Activated T-cell treated with anti-CD3 and anti-CD28 coated beads, Interleukin-2, amount 50 U/mL, for 24 hours (primary cell): Measurements from ENCODE around the gene ALDOC.
"Not testable (repeated sequence)": the region's sequence is repeated elsewhere in the genome, so short reads cannot be mapped to it uniquely, and the experiment has no call there.

Experiments used
- DNase-seq: peaks from one replicate; pipeline ENCODE4 v3.0.0-alpha.2; 2020
- H3K27ac Mint-ChIP-seq: 2 replicates; pipeline ENCODE4 v1.8.0; 2020; ENCODE audit warnings: mild to moderate bottlenecking, mixed read lengths
- H3K27me3 Mint-ChIP-seq: 2 replicates; pipeline ENCODE4 v1.8.0; 2020; ENCODE audit warnings: mixed read lengths
- H3K36me3 Mint-ChIP-seq: 2 replicates; pipeline ENCODE4 v1.8.0; 2020; ENCODE audit warnings: low read depth, mixed read lengths
- H3K4me1 Mint-ChIP-seq: 2 replicates; pipeline ENCODE4 v1.8.0; 2020; ENCODE audit warnings: low read depth, mixed read lengths
- H3K4me3 Mint-ChIP-seq: 2 replicates; pipeline ENCODE4 v1.8.0; 2020; ENCODE audit warnings: mild to moderate bottlenecking, moderate library complexity, mixed read lengths
- H3K9me3 Mint-ChIP-seq: 2 replicates; pipeline ENCODE4 v1.8.0; 2020; ENCODE audit warnings: mixed read lengths

Gene ALDOC

GRCh38 chr17:28576758-28577465 lies at the start of gene ALDOC:
ALDOC (minus strand) TSS chr17:28576895; CDS start chr17:28575532, 1,363 bp downstream.
- H3K36me3 Mint-ChIP-seq: peaks cover 66% of the 10 kb centered on the region
- H3K4me1 Mint-ChIP-seq: peaks cover 42% of the 10 kb centered on the region
- DNase-seq: peak; percentile 99

GRCh38 chr17:28624148-28624547 lies 47.5 kb upstream of the ALDOC start:
- Mint-ChIP-seq H3K36me3 (peaks cover 95% of the 10 kb centered on the region), H3K4me1 (peaks cover 13% of the 10 kb centered on the region), H3K27me3 (no peaks in the 10 kb centered on the region), H3K27ac (peak overlapping the region; percentile 50), H3K4me3 (no peak overlapping the region), H3K9me3 (no peaks in the 10 kb centered on the region)
- DNase-seq: no peak

More at GRCh38 chr17:28576758-28577465, at the start of gene ALDOC:
- H3K27ac Mint-ChIP-seq: peak within 1 kb of the TSS; percentile 93
- H3K27me3 Mint-ChIP-seq: no peaks in the 10 kb centered on the region
- peak within 1 kb of the TSS; percentile 78 for H3K4me3 Mint-ChIP-seq
- H3K9me3 Mint-ChIP-seq: no peaks in the 10 kb centered on the region

GRCh38 chr17:28623696-28624095 lies 47.0 kb upstream of the ALDOC start:
- no peak overlapping the region for H3K27ac Mint-ChIP-seq
- no peak for DNase-seq
- no peak overlapping the region for H3K4me3 Mint-ChIP-seq
- H3K9me3 Mint-ChIP-seq: no peaks in the 10 kb centered on the region
- H3K36me3 Mint-ChIP-seq: peaks cover 98% of the 10 kb centered on the region
- peaks cover 13% of the 10 kb centered on the region for H3K4me1 Mint-ChIP-seq
- no peaks in the 10 kb centered on the region for H3K27me3 Mint-ChIP-seq

GRCh38 chr17:28622186-28622585 lies 45.5 kb upstream of the ALDOC start:
- no peak for DNase-seq
- Mint-ChIP-seq H3K27me3 (no peaks in the 10 kb centered on the region), H3K36me3 (peaks cover 96% of the 10 kb centered on the region), H3K4me3 (no peak overlapping the region), H3K9me3 (no peaks in the 10 kb centered on the region), H3K4me1 (peaks cover 10% of the 10 kb centered on the region), H3K27ac (no peak overlapping the region)

DNA sequence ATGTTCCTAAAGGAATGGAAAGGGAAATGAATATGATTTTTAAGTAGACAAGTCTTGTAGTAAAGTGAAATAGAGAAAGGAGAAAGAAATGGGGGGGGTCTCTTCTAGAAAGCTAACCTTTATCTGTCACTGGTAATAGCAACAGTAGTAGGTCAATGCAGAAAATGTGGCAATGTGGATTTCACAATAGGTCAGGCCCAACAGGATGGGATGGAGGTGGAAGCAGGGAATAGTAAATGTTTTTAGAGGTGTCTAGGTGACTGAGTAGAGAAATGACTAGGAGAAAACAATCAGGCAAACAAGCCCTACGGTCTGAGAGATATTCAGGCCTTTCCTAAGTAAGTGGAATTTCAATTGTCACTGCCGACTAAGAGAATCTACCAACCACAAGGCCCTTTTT lies 43.3 kb upstream of the ALDOC start:
- Mint-ChIP-seq H3K9me3 (no peaks in the 10 kb centered on the region), H3K36me3 (peaks cover 98% of the 10 kb centered on the region), H3K4me1 (no peaks in the 10 kb centered on the region), H3K27me3 (no peaks in the 10 kb centered on the region), H3K4me3 (no peak overlapping the region), H3K27ac (peak overlapping the region; percentile 71)
- no peak for DNase-seq

DNA sequence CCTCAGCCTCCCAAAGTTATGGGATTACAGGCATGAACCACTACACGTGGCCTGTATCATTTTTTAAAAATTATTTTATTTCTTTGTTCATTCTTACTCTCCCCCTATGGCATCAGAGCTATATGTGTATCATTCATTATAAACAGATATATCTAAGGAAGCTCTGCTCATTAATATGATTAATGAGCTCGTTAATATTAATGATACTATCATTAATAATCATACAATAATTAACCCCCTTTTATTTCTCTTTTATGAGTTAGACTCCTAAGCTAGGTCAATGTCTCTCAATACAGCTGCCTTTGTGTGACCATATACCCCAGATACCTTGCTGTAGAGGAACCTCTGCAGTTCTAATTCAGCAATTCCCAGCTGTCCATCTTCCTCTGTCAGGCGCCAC lies 41.8 kb upstream of the ALDOC start:
- Mint-ChIP-seq H3K36me3 (peaks cover 98% of the 10 kb centered on the region), H3K27ac (no peak overlapping the region), H3K9me3 (no peaks in the 10 kb centered on the region), H3K4me3 (no peak overlapping the region), H3K4me1 (no peaks in the 10 kb centered on the region), H3K27me3 (no peaks in the 10 kb centered on the region)
- DNase-seq: no peak

DNA sequence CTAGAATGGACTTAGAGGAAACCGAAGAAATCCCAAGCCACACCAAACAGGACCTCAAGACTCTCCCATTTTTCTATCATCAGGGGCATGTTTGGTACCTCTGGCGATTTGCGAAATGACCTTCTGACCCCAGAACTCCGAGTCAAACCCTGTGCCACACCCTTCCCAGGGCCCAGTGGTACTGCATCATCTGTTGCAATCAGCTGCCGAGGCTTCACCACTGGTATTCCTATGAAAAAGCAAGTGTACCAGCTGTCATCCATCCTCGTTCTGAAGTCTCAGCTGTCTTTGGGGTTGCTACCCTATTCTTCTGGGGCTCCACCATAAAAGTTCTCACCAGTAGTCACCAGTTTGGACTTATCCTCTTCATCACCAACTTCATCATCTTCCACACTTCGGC lies 39.6 kb upstream of the ALDOC start:
- Mint-ChIP-seq H3K4me1 (no peaks in the 10 kb centered on the region), H3K4me3 (no peak overlapping the region), H3K27ac (peak overlapping the region; percentile 53), H3K9me3 (no peaks in the 10 kb centered on the region), H3K36me3 (peaks cover 98% of the 10 kb centered on the region), H3K27me3 (no peaks in the 10 kb centered on the region)
- DNase-seq: no peak

GRCh38 chr17:28615260-28615940 lies 38.7 kb upstream of the ALDOC start:
- Mint-ChIP-seq H3K27ac (peak overlapping the region; percentile 13), H3K36me3 (peaks cover 98% of the 10 kb centered on the region), H3K9me3 (no peaks in the 10 kb centered on the region), H3K4me3 (no peak overlapping the region), H3K27me3 (no peaks in the 10 kb centered on the region), H3K4me1 (no peaks in the 10 kb centered on the region)
- DNase-seq: no peak

- Mint-ChIP-seq H3K27me3 (no peaks in the 10 kb centered on the region), H3K36me3 (peaks cover 97% of the 10 kb centered on the region), H3K9me3 (no peaks in the 10 kb centered on the region), H3K4me3 (no peak within 1 kb of the TSS), H3K27ac (peak within 1 kb of the TSS; percentile 77), H3K4me1 (no peaks in the 10 kb centered on the region)
- DNase-seq: no peak
Observed at GRCh38 chr17:28613931-28614381, 37.3 kb upstream of the ALDOC start, which contains the start of gene RSKR. RSKR (minus strand) TSS chr17:28614185; CDS start chr17:28614161, 24 bp downstream.

DNA sequence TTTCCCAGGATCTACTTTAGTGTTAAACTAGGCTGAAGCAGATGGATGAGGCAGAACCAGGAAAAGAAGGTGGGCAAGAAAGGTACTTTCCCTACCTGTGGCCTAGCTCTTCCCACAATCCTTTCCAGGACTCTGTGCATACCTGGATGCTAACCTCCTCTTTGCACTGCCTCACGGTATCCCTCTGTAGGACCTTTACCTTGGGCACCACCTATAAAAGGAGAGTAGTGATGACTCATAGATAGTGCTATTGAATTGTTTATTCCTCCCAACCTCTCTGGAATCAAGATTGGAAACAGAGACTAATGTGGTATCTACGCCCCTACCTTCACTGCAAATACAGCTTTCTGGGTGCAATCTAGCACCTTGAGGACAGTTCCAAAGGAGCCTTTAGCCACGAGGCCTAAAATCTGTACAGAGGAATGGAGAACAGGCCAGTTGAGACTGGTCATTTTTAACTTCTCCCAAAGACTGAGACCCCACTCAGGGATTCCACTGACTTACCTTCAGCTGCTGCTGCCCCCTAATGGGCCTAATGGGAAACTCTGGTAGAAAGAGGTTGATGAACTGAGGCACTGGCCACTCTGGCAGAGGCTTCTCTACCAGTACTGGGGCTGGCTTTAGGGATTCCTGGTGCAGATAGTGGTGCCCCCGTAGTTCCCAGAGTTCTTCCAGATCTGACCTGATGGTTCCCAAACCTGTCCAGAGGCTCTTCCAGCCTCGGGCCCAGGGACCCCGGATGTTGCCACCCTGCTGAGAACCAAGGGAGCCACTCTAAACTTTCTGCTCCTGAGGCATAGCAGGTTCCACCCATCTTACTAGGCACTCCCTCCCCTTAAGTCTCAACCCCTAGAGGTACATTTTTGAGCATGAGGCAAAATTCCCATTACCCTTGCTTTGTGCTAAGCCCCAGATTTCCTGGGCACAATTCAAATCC lies 36.5 kb upstream of the ALDOC start:
- H3K27me3 Mint-ChIP-seq: no peaks in the 10 kb centered on the region
- H3K4me1 Mint-ChIP-seq: no peaks in the 10 kb centered on the region
- peaks cover 96% of the 10 kb centered on the region for H3K36me3 Mint-ChIP-seq
- peak; percentile 43 for DNase-seq
- no peaks in the 10 kb centered on the region for H3K9me3 Mint-ChIP-seq
- H3K4me3 Mint-ChIP-seq: no peak overlapping the region
- H3K27ac Mint-ChIP-seq: peak overlapping the region; percentile 77

GRCh38 chr17:28612531-28612930 lies 35.8 kb upstream of the ALDOC start:
- Mint-ChIP-seq H3K36me3 (peaks cover 98% of the 10 kb centered on the region), H3K9me3 (no peaks in the 10 kb centered on the region), H3K4me1 (no peaks in the 10 kb centered on the region), H3K27ac (peak overlapping the region; percentile 48), H3K27me3 (no peaks in the 10 kb centered on the region), H3K4me3 (no peak overlapping the region)
- no peak for DNase-seq

- Mint-ChIP-seq H3K4me3 (no peak overlapping the region), H3K9me3 (no peaks in the 10 kb centered on the region), H3K27me3 (no peaks in the 10 kb centered on the region), H3K27ac (peak overlapping the region; percentile 63), H3K4me1 (no peaks in the 10 kb centered on the region), H3K36me3 (peaks cover 91% of the 10 kb centered on the region)
- DNase-seq: no peak
Observed at GRCh38 chr17:28610376-28610775, 33.7 kb upstream of the ALDOC start.

GRCh38 chr17:28604031-28604430 lies 27.3 kb upstream of the ALDOC start:
- DNase-seq, H3K27ac Mint-ChIP-seq, H3K4me3 Mint-ChIP-seq, H3K9me3 Mint-ChIP-seq, H3K27me3 Mint-ChIP-seq: not testable (repeated sequence)
- peaks cover 52% of the 10 kb centered on the region for H3K36me3 Mint-ChIP-seq
- peaks cover 11% of the 10 kb centered on the region for H3K4me1 Mint-ChIP-seq
